Osteoblast (primary cell): ENCODE data around the gene PI4KB. TPM values are rescaled to one million over a fixed set of nuclear protein-coding genes. Genes with fewer than 3 reads are reported as not detected.

Experiments
- DNase-seq: peaks from one replicate; pipeline ENCODE4 v3.0.0; 2011; ENCODE audit warnings: low spot score, mixed read lengths; ENCODE audit not compliant: insufficient read length; ENCODE audit errors: missing footprints
- H2AFZ ChIP-seq: 2 replicates; pipeline ENCODE4 v1.6.0; 2011; ENCODE audit warnings: mild to moderate bottlenecking, low read length
- H3K27ac ChIP-seq: 2 replicates; pipeline ENCODE4 v1.5.1; 2011; ENCODE audit warnings: mild to moderate bottlenecking, low read depth, low read length, moderate library complexity
- H3K27me3 ChIP-seq: 2 replicates; pipeline ENCODE4 v1.6.0; 2012; ENCODE audit warnings: mild to moderate bottlenecking, control low read depth, inconsistent platforms, low read length, moderate library complexity; ENCODE audit not compliant: insufficient read depth
- H3K36me3 ChIP-seq: 2 replicates; pipeline ENCODE4 v1.5.1; 2011; ENCODE audit warnings: mild to moderate bottlenecking, low read length, control low read depth, moderate library complexity; ENCODE audit not compliant: insufficient read depth
- H3K4me1 ChIP-seq: 2 replicates; pipeline ENCODE4 v1.5.1; 2011; ENCODE audit warnings: mild to moderate bottlenecking, low read length, control low read depth, moderate library complexity; ENCODE audit not compliant: insufficient read depth
- H3K4me2 ChIP-seq: 2 replicates; pipeline ENCODE4 v1.6.0; 2011; ENCODE audit warnings: mild to moderate bottlenecking, low read length; ENCODE audit not compliant: insufficient read depth
- H3K4me3 ChIP-seq: fragments of 200-600 bp; sonication (generic); 3 replicates; pipeline ENCODE4 v1.5.1; 2012; ENCODE audit warnings: mild to moderate bottlenecking, low read length, inconsistent platforms; ENCODE audit not compliant: insufficient read depth
- H3K79me2 ChIP-seq: 2 replicates; pipeline ENCODE4 v1.6.0; 2012; ENCODE audit warnings: mild to moderate bottlenecking, low read length, control low read depth, inconsistent platforms; ENCODE audit not compliant: insufficient read depth
- H3K9me3 ChIP-seq: 2 replicates; pipeline ENCODE4 v1.5.1; 2011; ENCODE audit warnings: low read depth, low read length, control low read depth
- H4K20me1 ChIP-seq: 2 replicates; pipeline ENCODE4 v1.6.0; 2012; ENCODE audit warnings: mild to moderate bottlenecking, low read length, control low read depth; ENCODE audit not compliant: insufficient read depth
- CTCF ChIP-seq: IDR thresholded peaks from 2 replicates; pipeline ENCODE4 v1.5.1; 2011; ENCODE audit warnings: mild to moderate bottlenecking, low read depth, low read length, moderate library complexity; ENCODE audit errors: extremely low read depth
- total RNA-seq: library from RNA; depleted of rRNA; stranded (reverse); fragments of >200 nt; gene quantifications from 2 replicates; pipeline ENCODE4 v1.2.3, GENCODE V29; 2012

Gene PI4KB
- total RNA-seq, 1 donor: 43.8 TPM

- no peak for TF ChIP-seq CTCF
- Histone ChIP-seq H4K20me1 (no peaks in the 10 kb centered on the region), H3K27ac (no peak overlapping the region), H2AFZ (no peak overlapping the region), H3K4me2 (no peak overlapping the region), H3K4me3 (no peak overlapping the region), H3K79me2 (peaks cover 5% of the 10 kb centered on the region), H3K4me1 (no peaks in the 10 kb centered on the region), H3K36me3 (peaks cover 78% of the 10 kb centered on the region), H3K27me3 (no peaks in the 10 kb centered on the region), H3K9me3 (no peaks in the 10 kb centered on the region)
- DNase-seq: peak; percentile 87
These were observed 34.8 kb downstream of the PI4KB start for GRCh38 chr1:151292207-151293030.

GRCh38 chr1:151290709-151291303 lies 36.4 kb downstream of the PI4KB start:
- Histone ChIP-seq H3K27me3 (no peaks in the 10 kb centered on the region), H3K4me3 (no peak overlapping the region), H3K79me2 (peaks cover 12% of the 10 kb centered on the region), H3K4me2 (no peak overlapping the region), H2AFZ (no peak overlapping the region), H3K27ac (no peak overlapping the region), H4K20me1 (peaks cover 10% of the 10 kb centered on the region), H3K9me3 (no peaks in the 10 kb centered on the region), H3K36me3 (peaks cover 78% of the 10 kb centered on the region), H3K4me1 (no peaks in the 10 kb centered on the region)
- no peak for TF ChIP-seq CTCF
- peak; percentile 5 for DNase-seq

GRCh38 chr1:151289991-151290708 lies 37.1 kb downstream of the PI4KB start:
- H2AFZ ChIP-seq: no peak overlapping the region
- TF ChIP-seq CTCF: no peak
- H3K27me3 ChIP-seq: no peaks in the 10 kb centered on the region
- H3K9me3 ChIP-seq: no peaks in the 10 kb centered on the region
- peak; percentile 78 for DNase-seq
- peaks cover 14% of the 10 kb centered on the region for H3K79me2 ChIP-seq
- H3K4me2 ChIP-seq: no peak overlapping the region
- H3K4me3 ChIP-seq: no peak overlapping the region
- H3K27ac ChIP-seq: no peak overlapping the region
- H3K36me3 ChIP-seq: peaks cover 80% of the 10 kb centered on the region
- H3K4me1 ChIP-seq: no peaks in the 10 kb centered on the region
- H4K20me1 ChIP-seq: peaks cover 10% of the 10 kb centered on the region
